ENCODE results near the gene ACOX1.

ACOX1 gene

GRCh38 chr17:75909051-75909811 lies 69.7 kb downstream of the ACOX1 start:
- no peak for DNase-seq (ENCODE audit: low read depth in 2 of 2)

GRCh38 chr17:75908201-75908600 lies 70.8 kb downstream of the ACOX1 start:
- no peak for DNase-seq (ENCODE audit: low read depth in 2 of 2)

- DNase-seq (ENCODE audit: low read depth in 2 of 2) = no peak
Observed at GRCh38 chr17:75906143-75906884, 72.7 kb downstream of the ACOX1 start.

- DNase-seq (ENCODE audit: low read depth in 2 of 2) = peak; percentile 92 to 96
Observed at GRCh38 chr17:75904749-75905521, 74.0 kb downstream of the ACOX1 start, which contains the start of gene MRPL38. MRPL38 (minus strand) TSS chr17:75904884; CDS start chr17:75904875, 9 bp downstream.

GRCh38 chr17:75902406-75902805 lies 76.6 kb downstream of the ACOX1 start:
- DNase-seq (ENCODE audit: low read depth in 2 of 2) = no peak

DNA sequence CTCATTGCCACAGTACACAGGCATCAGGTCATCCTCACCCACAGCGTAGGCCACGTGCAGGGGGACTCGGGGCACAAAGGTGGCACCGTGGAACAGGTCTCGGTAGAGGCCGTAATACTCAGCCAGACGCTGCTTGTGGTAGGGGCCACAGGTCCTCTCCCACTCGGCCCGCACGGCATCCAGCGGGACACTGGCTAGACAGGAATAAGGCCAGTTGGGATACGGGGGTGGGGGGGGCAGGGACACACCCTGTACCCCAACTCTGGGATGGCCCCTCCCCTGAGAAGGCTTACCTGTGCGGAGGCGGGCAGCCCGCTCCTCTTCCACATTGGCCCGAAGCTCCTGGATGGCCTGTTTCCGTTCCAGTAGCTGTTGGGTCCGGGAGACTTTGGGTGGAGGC lies 77.2 kb downstream of the ACOX1 start:
- no peak for DNase-seq (ENCODE audit: low read depth in 2 of 2)

DNA sequence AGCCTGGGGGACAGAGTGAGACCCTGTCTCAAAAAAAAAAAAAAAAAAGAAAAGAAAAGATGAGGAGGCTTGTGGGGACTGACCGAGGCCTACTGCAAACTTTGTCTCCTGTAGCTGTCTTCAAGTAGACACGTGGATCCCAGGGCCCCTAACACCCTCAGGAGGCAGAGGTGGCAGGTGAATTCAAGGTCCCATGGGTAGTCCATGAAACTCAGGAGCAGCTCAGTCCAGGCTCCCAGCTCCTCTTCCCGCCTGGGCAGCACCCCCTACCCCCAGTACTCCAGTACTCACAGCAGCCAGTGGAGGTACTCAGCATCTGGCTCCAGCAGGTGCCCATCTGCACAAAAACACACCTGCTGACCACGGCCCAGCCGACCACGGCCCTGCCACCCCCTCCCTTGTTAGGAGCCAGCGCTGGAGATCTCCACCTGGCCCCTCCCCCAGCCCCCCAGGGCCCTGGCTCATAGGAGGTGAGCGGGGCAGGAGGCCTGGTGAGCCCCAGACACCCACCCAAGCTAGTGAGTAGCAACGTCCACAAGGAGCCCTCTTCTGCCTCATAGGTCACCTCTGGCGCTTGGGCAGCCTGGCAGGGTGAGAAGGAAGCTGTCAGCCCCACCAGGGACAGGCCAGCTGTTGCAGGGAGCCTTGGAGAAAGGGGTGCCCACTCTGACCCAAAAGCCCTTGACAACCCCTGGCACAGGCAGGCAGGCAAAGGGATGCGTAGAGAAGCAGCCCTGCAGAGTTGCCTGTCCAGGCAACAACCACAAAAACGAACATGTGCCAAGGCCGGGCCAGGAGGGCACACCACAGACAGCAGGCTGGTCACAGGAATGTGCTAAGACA lies 78.1 kb downstream of the ACOX1 start:
- DNase-seq (ENCODE audit: low read depth in 2 of 2) = no peak

DNA sequence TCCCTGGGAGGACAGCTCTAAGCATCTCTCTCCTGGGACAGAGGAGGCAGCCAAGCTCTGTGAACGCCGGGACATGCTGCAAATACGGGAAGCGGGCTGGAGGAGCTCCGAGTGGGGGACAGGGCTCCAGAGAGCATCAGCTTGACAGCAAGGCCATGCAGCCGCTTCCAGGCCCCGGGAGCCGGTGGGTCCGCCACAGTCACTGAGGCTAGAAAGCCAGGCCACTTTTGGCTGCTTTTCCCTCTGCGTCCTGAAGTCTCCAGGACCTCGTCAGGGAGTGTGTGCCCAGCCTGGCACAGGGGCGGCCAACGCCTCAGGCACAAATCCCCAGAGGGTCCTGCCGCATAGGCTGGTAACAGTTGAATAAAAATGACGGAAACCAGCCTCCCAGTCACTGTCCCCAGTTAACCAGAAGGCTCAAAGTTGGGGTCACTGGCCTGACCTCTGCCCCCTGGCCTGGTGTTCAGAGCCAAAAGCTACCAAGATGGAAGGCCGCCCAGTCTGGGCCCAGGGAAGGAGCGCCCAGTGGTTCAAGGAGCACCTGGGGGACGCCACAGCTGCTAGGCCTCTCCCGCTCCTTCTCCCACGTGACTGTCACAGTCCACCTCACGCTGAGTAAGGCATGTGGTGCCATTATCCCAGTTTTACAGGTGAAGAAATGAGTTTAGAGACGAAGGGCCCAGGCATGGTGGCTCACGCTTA lies 79.0 kb downstream of the ACOX1 start:
- DNase-seq (ENCODE audit: low read depth in 2 of 2) = no peak

- DNase-seq (ENCODE audit: low read depth in 2 of 2) = no peak
Observed at GRCh38 chr17:75899353-75899752, 79.6 kb downstream of the ACOX1 start.

DNA sequence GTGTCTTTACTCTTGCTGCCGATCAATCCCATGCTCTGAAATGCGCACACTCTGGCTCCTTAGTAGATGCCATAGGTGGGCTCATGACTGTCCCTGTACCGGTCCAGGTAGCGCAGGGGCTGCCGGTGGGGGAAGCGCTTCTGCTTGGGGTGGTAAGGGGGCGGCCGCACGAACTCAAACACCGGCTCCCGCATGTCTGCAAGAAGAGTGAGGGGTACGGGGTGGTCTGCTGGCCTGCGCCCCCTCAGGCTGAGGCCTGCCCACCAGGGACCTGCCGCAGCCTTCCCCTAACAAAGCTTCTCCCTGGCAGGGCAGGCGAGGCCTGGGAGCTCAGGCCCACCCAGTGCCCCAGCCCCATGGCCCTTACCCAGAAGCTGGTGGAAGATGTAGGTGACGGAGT lies 80.2 kb downstream of the ACOX1 start:
- no peak for DNase-seq (ENCODE audit: low read depth in 2 of 2)

DNA sequence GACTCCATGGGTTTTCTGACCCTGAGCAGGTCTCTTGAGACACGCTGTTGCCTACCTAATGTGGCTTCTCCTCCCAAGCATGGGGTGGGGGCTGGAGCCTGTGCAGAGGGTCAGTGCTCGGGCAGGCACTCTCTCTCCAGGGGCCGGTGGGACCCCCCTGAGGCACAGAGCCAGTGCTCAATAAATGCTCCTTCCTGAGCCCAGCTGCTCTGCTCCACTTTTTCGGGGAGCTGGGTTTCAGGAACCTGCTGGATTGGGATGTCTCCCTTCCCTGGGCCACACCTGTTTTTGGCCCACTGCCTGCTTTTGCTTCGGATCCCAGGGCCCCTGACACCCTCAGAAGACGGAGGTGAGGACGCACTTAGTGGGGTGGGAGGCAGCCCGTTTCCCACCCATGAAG lies 80.9 kb downstream of the ACOX1 start:
- DNase-seq (ENCODE audit: low read depth in 2 of 2) = no peak

DNA sequence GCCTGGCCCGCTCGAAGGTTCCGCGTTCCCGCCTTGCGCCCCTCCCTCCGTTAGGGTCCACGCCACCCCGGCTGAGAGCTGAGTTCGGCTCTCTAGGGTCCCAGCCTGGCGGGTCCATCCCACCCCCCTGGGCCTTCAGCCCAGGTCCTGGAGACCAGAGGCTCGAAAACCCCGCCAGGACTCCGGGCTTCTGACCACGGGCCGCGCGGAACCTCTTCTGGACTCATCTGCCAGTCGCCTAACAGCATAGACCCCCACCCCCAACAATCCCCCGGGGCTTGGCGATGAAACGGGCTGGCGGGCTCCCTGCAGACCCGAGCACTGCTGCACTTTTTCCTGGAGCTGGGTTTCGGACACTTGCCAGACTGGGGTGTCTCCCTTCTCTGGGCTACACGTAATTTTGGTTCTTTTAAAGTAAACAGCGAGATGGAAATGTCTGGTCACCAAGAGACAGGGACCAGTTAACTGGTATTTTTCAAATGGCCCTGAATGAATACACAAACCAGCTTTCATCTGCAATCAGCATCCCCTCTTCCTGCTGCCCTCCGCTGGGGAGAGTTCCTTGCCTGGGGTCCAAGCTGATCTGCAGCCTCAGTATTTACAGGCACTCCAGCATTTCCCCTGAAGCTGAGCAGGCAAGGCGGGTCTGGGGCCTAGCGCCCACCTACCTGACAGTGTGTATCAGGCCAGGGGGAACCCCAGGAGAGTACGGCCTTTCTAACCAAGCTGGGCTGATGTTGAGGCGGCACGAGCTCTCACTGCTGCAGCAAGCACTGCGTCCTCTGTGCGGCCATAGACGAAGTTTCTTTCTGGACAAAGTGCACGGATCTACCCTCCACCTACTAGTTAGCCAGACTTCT lies 81.6 kb downstream of the ACOX1 start:
- no peak for DNase-seq (ENCODE audit: low read depth in 2 of 2)

GRCh38 chr17:75896415-75897159 lies 82.4 kb downstream of the ACOX1 start, which contains the start of gene TRIM65:
TRIM65 (minus strand) TSS chr17:75896951; CDS start chr17:75896937, 14 bp downstream.
- DNase-seq (ENCODE audit: low read depth in 2 of 2) = peak; percentile 71 to 72

DNA sequence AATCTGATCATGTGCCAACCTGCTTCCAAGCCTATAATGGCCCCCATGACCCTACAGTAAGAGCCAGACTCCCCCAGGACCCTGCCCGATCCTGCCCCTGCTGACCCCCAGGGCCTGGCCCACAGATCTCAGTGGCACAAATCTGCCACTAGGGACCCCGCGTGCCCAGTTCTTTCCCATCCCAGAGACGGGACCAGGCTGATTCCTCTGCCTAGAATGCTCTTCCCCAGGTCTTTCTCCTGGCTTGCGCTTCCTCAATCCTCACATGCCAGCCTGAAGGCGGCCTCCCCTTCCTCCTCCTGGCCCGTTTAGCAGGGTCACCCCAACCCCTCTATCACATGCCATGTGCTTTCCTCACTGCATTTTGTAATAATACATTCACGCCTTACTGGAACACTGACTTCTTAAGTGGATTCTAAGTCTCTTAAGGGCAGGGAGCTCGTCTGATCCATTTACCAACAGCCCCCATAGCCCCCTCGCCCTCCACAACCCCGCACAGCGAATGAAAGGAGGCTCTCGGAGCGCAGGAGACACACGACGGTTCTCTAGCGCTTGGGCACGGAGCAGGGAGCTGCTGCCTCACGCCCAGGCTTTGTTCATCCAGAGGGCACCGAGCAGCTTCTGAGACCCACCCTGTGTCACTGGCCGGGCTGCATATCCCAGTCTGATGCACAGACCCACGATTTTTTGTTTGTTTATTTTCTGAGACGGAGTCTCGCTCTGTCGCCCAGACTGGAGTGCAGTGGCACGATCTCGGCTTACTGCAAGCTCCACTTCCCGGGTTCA lies 83.4 kb downstream of the ACOX1 start:
- no peak for DNase-seq (ENCODE audit: low read depth in 2 of 2)

DNA sequence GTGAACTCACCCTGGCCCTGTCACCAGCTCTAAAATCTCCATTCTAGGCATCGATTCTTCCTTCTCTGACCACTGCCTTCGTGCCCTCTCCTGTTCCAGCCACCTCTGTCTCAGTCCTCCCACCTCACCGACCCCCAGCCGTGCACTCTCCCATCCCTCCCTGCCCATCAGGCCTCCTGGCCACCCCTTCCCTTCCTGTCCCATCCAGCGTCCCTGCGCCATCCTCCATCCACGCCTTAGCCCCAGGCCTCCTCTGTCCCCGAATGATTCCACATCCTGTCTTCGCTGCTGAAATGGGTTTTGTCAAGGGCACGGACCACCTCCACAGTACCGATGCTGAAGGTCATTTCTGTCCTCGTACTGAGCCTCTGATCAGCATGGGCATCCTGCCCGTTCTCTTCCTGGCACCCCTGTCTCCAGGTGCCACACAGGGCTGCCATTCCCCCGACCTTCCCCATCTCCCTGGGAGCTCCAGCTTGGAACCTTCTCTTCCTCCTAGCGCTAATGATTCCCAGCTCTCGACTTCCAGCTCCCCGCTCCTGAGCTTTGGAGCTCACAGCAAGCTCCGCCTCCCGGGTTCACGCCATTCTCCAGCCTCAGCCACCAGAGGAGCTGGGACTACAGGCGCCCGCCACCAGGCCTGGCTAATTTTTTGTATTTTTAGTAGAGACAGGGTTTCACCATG lies 84.8 kb downstream of the ACOX1 start:
- no peak for DNase-seq (ENCODE audit: low read depth in 2 of 2)

DNA sequence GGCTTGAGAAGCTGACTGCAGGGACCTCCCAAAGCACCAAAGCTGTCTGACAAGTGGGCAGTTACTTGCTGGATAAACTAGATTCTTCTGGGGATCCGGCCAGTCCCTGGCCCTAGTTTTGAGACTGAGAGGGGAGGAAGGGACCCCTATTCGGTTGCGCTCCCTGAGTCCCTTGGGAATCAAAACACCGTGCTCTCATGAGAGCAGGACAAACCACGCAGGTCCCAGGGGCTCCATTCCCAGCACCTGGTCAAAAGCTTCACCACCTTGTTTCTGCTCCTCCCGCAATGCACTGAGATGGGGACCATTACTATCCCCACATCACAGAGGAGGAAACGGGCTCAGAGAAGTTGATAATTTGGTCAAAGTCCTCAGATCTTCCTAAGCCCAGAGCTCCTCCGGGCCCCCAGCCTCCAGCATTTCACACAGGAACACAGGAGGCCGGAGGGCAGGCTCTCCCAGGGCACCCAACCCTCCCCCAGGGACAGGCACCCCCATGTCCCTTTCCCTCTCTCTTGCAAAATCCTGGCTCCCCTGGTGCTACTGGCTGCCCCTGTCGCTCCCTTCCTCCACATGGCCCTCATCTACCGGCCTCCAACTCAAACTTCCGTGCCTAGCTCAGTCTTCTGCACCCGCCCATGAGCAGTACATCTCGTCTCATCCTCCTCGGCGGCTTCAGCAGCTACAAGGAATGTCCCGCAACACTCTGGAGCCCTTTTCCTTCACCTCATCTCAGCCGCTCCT lies 85.5 kb downstream of the ACOX1 start:
- DNase-seq (ENCODE audit: low read depth in 2 of 2) = no peak

Measured in stimulated activated CD8-positive, alpha-beta memory T cell treated with anti-CD3 and anti-CD28 coated beads, Interleukin-15, amount 100 ng/mL, for 48 hours (primary cell).